ENCODE data around the gene AHCTF1. TPM values are rescaled to one million over a fixed set of nuclear protein-coding genes. Genes with fewer than 3 reads are reported as not detected.
"Not testable (repeated sequence)": the region's sequence is repeated elsewhere in the genome, so short reads cannot be mapped to it uniquely, and the experiment has no call there.

AHCTF1 gene
- total RNA-seq, 1 donor from 2014 or later: 20.2 TPM

DNA sequence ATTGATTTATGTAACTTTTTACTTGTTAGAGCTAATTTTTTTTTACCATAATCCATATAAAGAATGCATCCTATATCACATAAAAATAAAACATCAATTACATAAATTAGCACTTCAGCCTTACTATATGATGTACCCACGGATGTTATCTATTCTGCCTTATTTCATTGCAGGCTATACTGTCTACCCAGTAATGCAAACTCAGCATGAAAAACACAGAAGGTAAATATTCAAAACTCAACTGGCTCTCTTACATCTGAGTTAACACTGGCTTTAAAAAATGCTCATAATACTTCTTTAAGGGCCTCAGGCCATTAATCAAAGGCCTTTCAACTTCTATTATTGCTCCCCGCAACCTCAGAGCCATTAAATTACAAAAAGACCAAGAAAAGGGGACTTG, 65.8 kb downstream of the AHCTF1 start:
- no peak for DNase-seq (ENCODE audit: low spot score)
- peaks cover 13% of the 10 kb centered on the region for H3K36me3 Mint-ChIP-seq (ENCODE audit: low read depth, unreplicated experiment)
- H3K4me3 Mint-ChIP-seq (ENCODE audit: unreplicated experiment): no peak overlapping the region
- H3K27ac Mint-ChIP-seq (ENCODE audit: unreplicated experiment): no peak overlapping the region
- no peaks in the 10 kb centered on the region for H3K9me3 Mint-ChIP-seq (ENCODE audit: unreplicated experiment)
- no peaks in the 10 kb centered on the region for H3K4me1 Mint-ChIP-seq (ENCODE audit: unreplicated experiment)
- H3K27me3 Mint-ChIP-seq (ENCODE audit: unreplicated experiment): peaks cover 2% of the 10 kb centered on the region
- TF ChIP-seq, protein P1, sequence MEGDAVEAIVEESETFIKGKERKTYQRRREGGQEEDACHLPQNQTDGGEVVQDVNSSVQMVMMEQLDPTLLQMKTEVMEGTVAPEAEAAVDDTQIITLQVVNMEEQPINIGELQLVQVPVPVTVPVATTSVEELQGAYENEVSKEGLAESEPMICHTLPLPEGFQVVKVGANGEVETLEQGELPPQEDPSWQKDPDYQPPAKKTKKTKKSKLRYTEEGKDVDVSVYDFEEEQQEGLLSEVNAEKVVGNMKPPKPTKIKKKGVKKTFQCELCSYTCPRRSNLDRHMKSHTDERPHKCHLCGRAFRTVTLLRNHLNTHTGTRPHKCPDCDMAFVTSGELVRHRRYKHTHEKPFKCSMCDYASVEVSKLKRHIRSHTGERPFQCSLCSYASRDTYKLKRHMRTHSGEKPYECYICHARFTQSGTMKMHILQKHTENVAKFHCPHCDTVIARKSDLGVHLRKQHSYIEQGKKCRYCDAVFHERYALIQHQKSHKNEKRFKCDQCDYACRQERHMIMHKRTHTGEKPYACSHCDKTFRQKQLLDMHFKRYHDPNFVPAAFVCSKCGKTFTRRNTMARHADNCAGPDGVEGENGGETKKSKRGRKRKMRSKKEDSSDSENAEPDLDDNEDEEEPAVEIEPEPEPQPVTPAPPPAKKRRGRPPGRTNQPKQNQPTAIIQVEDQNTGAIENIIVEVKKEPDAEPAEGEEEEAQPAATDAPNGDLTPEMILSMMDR (IDR thresholded peaks at IDR 0.05; ENCODE audit: unreplicated experiment): no peak

DNA sequence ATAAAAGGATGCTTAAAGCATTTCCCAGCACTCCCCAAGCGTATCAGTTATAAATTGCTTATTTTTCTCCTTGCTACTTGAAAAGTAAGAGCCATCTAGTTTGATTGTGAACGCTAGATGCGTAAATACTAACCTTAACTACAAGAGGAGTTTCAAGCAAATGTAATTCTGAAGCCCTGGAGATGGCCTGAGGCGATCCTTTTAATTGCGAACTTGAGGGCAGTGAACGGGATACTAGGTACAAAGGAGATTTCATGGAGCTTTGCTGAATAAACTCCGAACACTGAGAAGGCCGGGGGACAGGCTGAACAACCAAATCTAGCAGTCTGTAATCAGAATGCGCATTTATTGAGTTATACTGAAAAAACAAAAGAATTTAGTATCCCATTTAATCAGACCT, 68.0 kb downstream of the AHCTF1 start:
- not testable (repeated sequence) for H3K4me1 Mint-ChIP-seq (ENCODE audit: unreplicated experiment); H3K27me3 Mint-ChIP-seq (ENCODE audit: unreplicated experiment); H3K27ac Mint-ChIP-seq (ENCODE audit: unreplicated experiment); H3K4me3 Mint-ChIP-seq (ENCODE audit: unreplicated experiment); H3K9me3 Mint-ChIP-seq (ENCODE audit: unreplicated experiment); DNase-seq (ENCODE audit: low spot score); H3K36me3 Mint-ChIP-seq (ENCODE audit: low read depth, unreplicated experiment)

DNA sequence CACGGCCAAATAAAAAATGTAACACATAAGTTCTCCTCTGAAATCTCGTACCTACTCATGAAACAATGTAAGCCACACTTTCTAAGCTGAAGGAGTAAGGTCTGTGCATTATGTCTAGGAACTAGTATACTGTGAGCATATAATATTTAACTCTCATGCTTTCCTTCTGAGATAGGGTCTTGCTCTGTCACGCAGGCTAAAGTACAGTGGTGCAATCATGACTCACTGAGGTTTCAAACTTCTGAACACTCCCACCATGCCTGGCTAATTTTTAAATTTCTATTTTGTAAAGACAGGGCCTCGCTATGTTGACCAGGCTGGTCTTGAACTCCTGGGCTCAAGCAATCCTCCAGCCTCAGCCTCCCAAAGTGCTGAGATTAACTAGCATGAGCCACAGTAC, 71.3 kb downstream of the AHCTF1 start:
- Mint-ChIP-seq H3K36me3 (ENCODE audit: low read depth, unreplicated experiment) (peaks cover 10% of the 10 kb centered on the region), H3K4me3 (ENCODE audit: unreplicated experiment) (no peak overlapping the region), H3K4me1 (ENCODE audit: unreplicated experiment) (no peaks in the 10 kb centered on the region), H3K27ac (ENCODE audit: unreplicated experiment) (no peak overlapping the region), H3K27me3 (ENCODE audit: unreplicated experiment) (no peaks in the 10 kb centered on the region), H3K9me3 (ENCODE audit: unreplicated experiment) (no peaks in the 10 kb centered on the region)
- TF ChIP-seq, protein P1 (IDR thresholded peaks at IDR 0.05; ENCODE audit: unreplicated experiment): no peak
- no peak for DNase-seq (ENCODE audit: low spot score)

DNA sequence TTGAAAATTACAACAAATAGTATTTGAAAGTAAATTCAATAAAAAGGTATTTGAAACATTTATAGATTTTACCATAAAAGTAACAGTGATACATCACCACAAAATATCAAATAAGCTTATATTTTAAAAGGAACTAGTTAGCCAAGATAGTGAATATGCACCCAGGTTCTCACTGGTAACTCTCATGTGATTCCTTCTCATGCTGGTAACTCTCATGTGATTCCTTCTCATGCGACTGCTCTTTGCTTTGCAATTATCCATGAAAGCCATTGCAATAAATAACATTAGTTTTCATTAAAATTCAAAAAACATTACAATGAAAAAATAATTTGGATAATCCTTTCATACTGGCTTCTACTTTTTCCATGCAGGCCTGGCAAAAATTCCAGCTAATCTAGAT, 75.4 kb downstream of the AHCTF1 start:
- no peak overlapping the region for H3K4me3 Mint-ChIP-seq (ENCODE audit: unreplicated experiment)

DNA sequence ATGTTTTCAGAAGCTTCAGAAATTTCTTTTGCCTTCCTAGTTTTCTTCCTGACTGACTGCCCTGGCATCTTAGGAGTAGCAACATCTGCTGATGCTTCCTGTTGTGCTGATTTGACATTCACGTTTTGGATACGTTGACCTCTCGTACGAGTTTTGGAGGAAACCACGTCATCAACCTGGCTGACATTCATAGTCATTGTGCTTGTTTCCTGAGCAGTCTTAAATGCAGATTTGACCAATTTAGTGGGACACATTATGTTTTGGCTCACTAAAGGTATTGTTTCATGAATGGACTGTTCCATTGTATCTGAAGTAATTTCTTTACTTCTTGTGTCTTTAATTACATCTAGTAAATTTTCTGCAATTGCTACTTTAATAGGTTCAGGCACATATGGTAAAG, 81.1 kb downstream of the AHCTF1 start:
- not testable (repeated sequence) for H3K27ac Mint-ChIP-seq (ENCODE audit: unreplicated experiment); H3K4me1 Mint-ChIP-seq (ENCODE audit: unreplicated experiment); DNase-seq (ENCODE audit: low spot score); H3K9me3 Mint-ChIP-seq (ENCODE audit: unreplicated experiment); H3K27me3 Mint-ChIP-seq (ENCODE audit: unreplicated experiment); H3K4me3 Mint-ChIP-seq (ENCODE audit: unreplicated experiment)
- peaks cover 23% of the 10 kb centered on the region for H3K36me3 Mint-ChIP-seq (ENCODE audit: low read depth, unreplicated experiment)

More for the DNA sequence above, 75.4 kb downstream of the AHCTF1 start:
- no peak for DNase-seq (ENCODE audit: low spot score)
- Mint-ChIP-seq H3K4me1 (ENCODE audit: unreplicated experiment) (no peaks in the 10 kb centered on the region), H3K27me3 (ENCODE audit: unreplicated experiment) (no peaks in the 10 kb centered on the region), H3K36me3 (ENCODE audit: low read depth, unreplicated experiment) (peaks cover 17% of the 10 kb centered on the region), H3K27ac (ENCODE audit: unreplicated experiment) (no peak overlapping the region), H3K9me3 (ENCODE audit: unreplicated experiment) (no peaks in the 10 kb centered on the region)
- TF ChIP-seq, protein P1 (IDR thresholded peaks at IDR 0.05; ENCODE audit: unreplicated experiment): no peak

DNA sequence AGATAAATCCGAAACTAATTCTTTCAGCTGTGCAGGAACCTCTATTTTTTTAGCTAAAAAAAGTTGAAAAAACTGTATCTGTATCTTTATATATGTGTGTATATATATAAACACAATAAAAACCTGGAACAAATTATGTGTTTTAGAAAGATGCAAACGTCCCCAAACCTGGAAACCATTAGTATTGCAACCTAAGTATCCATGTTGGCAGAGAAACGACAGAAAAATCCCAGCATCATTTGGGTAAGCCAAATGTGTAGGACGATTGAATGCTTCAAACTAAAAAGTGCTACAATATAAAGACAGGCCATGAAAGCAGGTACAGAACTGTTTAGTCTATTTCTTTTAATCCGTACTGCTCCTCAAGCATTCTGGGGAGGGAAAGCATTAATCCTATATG, 87.9 kb downstream of the AHCTF1 start:
- Mint-ChIP-seq H3K4me1 (ENCODE audit: unreplicated experiment) (no peaks in the 10 kb centered on the region), H3K27me3 (ENCODE audit: unreplicated experiment) (no peaks in the 10 kb centered on the region), H3K36me3 (ENCODE audit: low read depth, unreplicated experiment) (peaks cover 14% of the 10 kb centered on the region), H3K9me3 (ENCODE audit: unreplicated experiment) (no peaks in the 10 kb centered on the region), H3K4me3 (ENCODE audit: unreplicated experiment) (no peak overlapping the region), H3K27ac (ENCODE audit: unreplicated experiment) (no peak overlapping the region)
- DNase-seq (ENCODE audit: low spot score): no peak
- TF ChIP-seq, protein P1 (IDR thresholded peaks at IDR 0.05; ENCODE audit: unreplicated experiment): no peak

DNA sequence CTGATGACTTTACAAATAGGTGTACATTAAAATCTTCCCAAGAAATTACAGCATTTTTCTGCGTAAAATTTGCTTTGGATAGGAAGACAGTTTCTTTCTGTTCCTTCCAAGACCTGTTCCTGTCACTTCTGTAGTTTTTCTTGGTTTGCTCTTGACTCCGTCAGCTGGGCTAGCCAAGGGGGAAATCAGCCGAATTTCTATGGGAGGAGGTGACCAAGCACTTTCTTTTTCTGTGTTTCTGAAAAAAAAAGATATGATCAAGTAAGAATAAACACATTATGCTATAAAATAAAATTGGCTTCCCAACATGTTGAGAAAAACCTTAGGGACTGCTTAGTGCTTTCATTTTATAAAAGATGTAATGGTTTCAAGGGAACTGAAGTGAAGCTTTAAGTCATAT, 91.0 kb downstream of the AHCTF1 start:
- not testable (repeated sequence) for H3K27ac Mint-ChIP-seq (ENCODE audit: unreplicated experiment); H3K27me3 Mint-ChIP-seq (ENCODE audit: unreplicated experiment); H3K4me1 Mint-ChIP-seq (ENCODE audit: unreplicated experiment); DNase-seq (ENCODE audit: low spot score); H3K4me3 Mint-ChIP-seq (ENCODE audit: unreplicated experiment); H3K9me3 Mint-ChIP-seq (ENCODE audit: unreplicated experiment)
- peaks cover 10% of the 10 kb centered on the region for H3K36me3 Mint-ChIP-seq (ENCODE audit: low read depth, unreplicated experiment)

Measured in endothelial cell (in vitro differentiated cells).